Measurements from ENCODE around the gene IGSF5.

The IGSF5 gene

DNA sequence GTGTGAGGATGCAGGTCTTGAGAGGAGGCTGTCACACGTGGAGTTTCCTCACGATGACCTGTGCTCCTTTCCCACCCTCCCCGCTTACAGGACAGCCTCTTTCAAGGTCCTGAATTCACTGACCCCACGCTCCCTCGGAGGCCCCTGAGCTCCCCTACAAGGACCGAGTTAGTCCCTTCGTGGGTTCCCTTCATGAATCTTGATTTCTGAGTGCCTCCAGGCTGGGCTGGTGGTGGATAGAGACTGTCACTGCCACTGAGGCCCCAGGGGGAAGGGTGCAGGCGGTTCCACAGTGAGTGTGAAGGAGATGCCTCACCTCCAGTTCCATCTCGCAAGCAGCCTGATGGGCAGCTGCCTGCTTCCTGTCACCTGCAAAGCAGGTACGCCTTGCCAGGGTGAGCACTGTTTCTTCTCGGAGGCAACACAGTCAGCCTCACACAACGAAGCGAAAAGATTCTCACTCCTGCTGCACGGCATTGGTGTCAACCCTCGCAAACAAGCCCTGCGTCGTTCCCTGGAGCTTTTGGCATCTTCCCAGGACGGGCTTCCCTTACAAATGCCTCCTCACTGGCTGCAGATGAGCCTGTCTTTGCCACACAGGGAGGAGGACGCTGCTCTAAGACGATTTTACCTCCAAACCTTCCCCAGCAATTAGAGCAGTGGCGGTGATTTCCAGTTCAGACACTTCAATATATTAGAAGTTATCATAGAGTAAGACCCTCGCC is 95.6 kb downstream of the IGSF5 start:
- H3K4me3 ChIP-seq (ENCODE audit: low read depth, low read length): no peak overlapping the region
- TF ChIP-seq, protein P1, sequence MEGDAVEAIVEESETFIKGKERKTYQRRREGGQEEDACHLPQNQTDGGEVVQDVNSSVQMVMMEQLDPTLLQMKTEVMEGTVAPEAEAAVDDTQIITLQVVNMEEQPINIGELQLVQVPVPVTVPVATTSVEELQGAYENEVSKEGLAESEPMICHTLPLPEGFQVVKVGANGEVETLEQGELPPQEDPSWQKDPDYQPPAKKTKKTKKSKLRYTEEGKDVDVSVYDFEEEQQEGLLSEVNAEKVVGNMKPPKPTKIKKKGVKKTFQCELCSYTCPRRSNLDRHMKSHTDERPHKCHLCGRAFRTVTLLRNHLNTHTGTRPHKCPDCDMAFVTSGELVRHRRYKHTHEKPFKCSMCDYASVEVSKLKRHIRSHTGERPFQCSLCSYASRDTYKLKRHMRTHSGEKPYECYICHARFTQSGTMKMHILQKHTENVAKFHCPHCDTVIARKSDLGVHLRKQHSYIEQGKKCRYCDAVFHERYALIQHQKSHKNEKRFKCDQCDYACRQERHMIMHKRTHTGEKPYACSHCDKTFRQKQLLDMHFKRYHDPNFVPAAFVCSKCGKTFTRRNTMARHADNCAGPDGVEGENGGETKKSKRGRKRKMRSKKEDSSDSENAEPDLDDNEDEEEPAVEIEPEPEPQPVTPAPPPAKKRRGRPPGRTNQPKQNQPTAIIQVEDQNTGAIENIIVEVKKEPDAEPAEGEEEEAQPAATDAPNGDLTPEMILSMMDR (conservative IDR thresholded peaks at IDR 0.05; ENCODE audit: low read depth, low read length): no peak
- no peak for DNase-seq (ENCODE audit: low read depth)

DNA sequence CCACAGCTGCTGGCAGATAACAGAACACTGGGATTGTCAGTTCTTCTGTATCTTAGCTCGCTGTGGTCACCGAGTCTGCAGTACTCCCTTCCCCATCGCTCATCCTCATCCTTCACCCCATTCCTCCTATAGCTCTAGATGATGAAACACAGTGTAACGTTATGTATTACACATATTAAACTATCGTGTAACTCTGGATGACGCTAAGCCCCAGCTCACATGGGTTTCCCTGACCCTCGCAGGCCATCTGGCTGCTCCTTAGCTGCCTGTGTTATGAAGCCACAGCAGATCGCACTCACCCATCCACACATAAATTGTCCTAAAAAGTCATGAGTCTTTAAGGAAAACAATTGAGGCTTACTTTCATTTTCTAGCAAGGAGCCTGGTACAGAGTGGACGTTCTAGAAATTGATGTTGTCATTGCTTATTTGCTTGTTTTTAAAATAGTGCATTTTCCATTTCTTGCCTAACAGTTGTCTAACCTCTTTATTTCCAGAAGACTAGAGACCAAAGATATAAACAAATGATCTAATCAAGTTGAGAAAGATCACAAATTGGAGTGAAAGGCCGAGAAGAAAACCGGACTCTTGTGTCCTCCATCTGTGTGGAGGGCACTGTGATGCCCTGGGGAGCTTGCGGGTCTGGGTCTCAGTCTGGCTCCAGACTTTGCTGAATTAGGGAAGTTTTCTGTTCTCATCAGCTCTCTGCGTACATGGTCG is 97.9 kb downstream of the IGSF5 start:
- H3K4me3 ChIP-seq (ENCODE audit: low read depth, low read length): no peak overlapping the region
- TF ChIP-seq, protein P1 (conservative IDR thresholded peaks at IDR 0.05; ENCODE audit: low read depth, low read length): no peak
- no peak for DNase-seq (ENCODE audit: low read depth)

DNA sequence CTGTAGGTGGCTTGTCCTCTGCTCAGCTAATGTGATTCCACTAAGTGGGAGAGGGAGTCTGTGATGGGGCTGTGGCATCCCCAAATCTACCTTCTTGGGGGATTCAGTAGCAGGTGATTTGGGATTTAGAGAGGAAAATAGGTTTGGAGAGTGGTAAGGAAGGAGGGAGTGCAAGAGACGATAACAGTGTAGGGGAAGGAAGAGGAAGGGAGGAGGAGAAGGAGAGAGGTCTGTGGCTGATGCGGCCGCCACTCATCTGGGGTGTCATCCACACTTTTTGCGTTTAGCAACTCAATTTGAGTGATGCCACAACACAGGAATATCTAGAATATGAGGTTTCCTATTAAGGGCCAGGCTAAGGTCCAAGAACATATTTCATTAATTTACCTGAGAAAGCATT is 98.5 kb downstream of the IGSF5 start:
- DNase-seq (ENCODE audit: low read depth): no peak
- no peak overlapping the region for H3K4me3 ChIP-seq (ENCODE audit: low read depth, low read length)
- TF ChIP-seq, protein P1 (conservative IDR thresholded peaks at IDR 0.05; ENCODE audit: low read depth, low read length): no peak

DNA sequence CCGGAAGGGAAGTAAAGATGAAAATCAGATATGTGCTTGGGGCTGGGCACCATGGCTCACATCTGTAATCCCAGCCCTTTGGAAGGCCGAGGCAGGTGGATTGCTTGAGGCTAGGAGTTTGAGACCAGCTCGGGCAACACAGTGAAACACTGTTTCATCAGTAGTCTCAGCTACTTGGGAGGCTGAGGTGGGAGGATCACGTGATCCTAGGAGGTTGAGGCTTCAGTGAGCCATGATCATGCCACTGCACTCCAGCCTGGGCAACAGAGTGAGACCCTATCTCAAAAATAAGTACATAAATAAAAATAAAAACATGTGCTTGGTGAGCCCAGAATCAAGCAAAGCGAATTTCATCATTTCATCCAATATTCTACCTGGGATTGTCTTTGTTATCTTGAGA is 98.9 kb downstream of the IGSF5 start:
- TF ChIP-seq, protein P1 (conservative IDR thresholded peaks at IDR 0.05; ENCODE audit: low read depth, low read length): no peak
- no peak overlapping the region for H3K4me3 ChIP-seq (ENCODE audit: low read depth, low read length)
- DNase-seq (ENCODE audit: low read depth): no peak

DNA sequence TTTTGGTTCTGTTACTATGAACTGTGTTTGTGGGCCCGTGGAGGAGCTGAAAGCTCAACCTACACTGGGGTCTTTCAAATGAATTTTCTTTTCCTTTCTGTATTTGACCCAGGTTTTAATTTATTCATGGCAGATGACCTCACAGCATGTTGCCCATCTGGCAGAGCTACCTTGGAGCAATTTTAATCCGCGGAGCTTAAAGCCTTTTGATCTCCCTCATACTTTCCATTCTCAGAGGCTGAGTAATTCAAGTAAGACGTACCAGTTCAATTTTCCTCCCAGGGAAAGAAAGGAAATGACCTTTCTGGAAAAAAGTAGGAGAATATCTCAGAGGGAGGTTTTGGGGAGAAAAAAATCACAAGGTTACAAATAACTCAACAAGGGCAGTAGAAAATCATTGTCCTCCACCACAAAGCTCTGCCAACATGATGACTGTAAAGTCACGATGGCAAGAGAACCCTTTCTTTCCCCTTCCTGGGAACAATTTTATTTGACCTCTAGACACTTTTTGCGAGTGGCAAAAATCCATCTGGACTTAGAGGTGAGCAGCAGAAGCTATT is 100.7 kb downstream of the IGSF5 start:
- H3K4me3 ChIP-seq (ENCODE audit: low read depth, low read length): no peak overlapping the region
- DNase-seq (ENCODE audit: low read depth): peak; percentile 26
- TF ChIP-seq, protein P1 (conservative IDR thresholded peaks at IDR 0.05; ENCODE audit: low read depth, low read length): no peak

DNA sequence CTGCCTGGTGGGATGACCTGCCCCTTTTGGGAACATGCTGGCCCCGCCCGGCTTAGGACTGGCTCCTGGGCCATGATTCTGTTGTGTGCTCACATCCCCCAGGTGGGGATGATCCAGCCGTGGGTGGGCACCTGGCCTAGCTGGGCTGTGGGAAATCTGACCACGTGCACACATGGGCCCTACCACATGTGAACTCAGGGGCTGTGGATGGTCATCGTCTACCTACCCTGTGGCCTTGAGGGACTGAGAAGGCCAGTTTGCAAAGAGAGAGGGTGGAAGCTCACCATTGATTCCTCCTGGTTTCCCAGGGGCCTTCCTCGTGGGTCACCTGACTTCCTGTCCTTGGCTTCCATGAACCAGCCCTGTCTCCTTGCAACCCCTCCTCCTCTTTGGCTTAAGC is 102.9 kb downstream of the IGSF5 start:
- no peak for DNase-seq (ENCODE audit: low read depth)
- no peak overlapping the region for H3K4me3 ChIP-seq (ENCODE audit: low read depth, low read length)
- TF ChIP-seq, protein P1 (conservative IDR thresholded peaks at IDR 0.05; ENCODE audit: low read depth, low read length): no peak
